ENCODE measurements around the gene ACP4.
A peak's percentile ranks its signal among the peaks of the same experiment; 100 is the strongest.
"Not testable (repeated sequence)": the region's sequence is repeated elsewhere in the genome, so short reads cannot be mapped to it uniquely, and the experiment has no call there.

Gene ACP4

GRCh38 chr19:50798659-50799546 is 8.7 kb downstream of the ACP4 start:
- no peak for DNase-seq

- DNase-seq: no peak
Observed at GRCh38 chr19:50799547-50799851, 9.3 kb downstream of the ACP4 start.

- DNase-seq: no peak
Observed at GRCh38 chr19:50801107-50801506, 10.9 kb downstream of the ACP4 start.

GRCh38 chr19:50803633-50804419 is 13.6 kb downstream of the ACP4 start:
- no peak for DNase-seq

- DNase-seq: peak; percentile 93
Observed at GRCh38 chr19:50804420-50805272, 14.4 kb downstream of the ACP4 start.

GRCh38 chr19:50808856-50809255 is 18.6 kb downstream of the ACP4 start:
- DNase-seq: no peak

- DNase-seq: not testable (repeated sequence)
Observed at GRCh38 chr19:50811622-50812238, 21.5 kb downstream of the ACP4 start.

GRCh38 chr19:50812474-50812873 is 22.3 kb downstream of the ACP4 start:
- DNase-seq: no peak

GRCh38 chr19:50814883-50815282 is 24.7 kb downstream of the ACP4 start:
- no peak for DNase-seq

- no peak for DNase-seq
Observed at GRCh38 chr19:50815439-50815838, 25.2 kb downstream of the ACP4 start.

- DNase-seq: no peak
Observed at GRCh38 chr19:50817941-50818858, 28.0 kb downstream of the ACP4 start.

GRCh38 chr19:50818859-50819472 is 28.8 kb downstream of the ACP4 start:
- no peak for DNase-seq

- no peak for DNase-seq
Observed at GRCh38 chr19:50819636-50820035, 29.4 kb downstream of the ACP4 start.

- DNase-seq: no peak
Observed at GRCh38 chr19:50820086-50820485, 29.9 kb downstream of the ACP4 start.

GRCh38 chr19:50820549-50821247 is 30.5 kb downstream of the ACP4 start:
- no peak for DNase-seq

- no peak for DNase-seq
Observed at GRCh38 chr19:50821248-50821612, 31.0 kb downstream of the ACP4 start.

- DNase-seq: no peak
Observed at GRCh38 chr19:50821622-50822021, 31.4 kb downstream of the ACP4 start.

- no peak for DNase-seq
Observed at GRCh38 chr19:50822661-50823208, 32.5 kb downstream of the ACP4 start.

GRCh38 chr19:50823389-50824042 is 33.3 kb downstream of the ACP4 start, which contains the start of gene KLK1:
Gene KLK1 (minus strand): TSS chr19:50823787. CDS start chr19:50823748, 39 bp downstream.
- DNase-seq: no peak

Data from NCI-H187 treated with DMSO at 0.1 percent for 48 hours (cell line).